Fibroblast of skin of back (primary cell): Measurements from ENCODE around the gene FGGY.

Source experiments
- DNase-seq: peaks from one replicate; pipeline ENCODE4 v3.0.0-alpha.2; 2013

FGGY gene

GRCh38 chr1:59798600-59798999, 501.7 kb downstream of the FGGY start:
- DNase-seq = no peak

GRCh38 chr1:59803458-59804038, 506.7 kb downstream of the FGGY start:
- no peak for DNase-seq

GRCh38 chr1:59804301-59804700, 507.4 kb downstream of the FGGY start:
- no peak for DNase-seq

DNA sequence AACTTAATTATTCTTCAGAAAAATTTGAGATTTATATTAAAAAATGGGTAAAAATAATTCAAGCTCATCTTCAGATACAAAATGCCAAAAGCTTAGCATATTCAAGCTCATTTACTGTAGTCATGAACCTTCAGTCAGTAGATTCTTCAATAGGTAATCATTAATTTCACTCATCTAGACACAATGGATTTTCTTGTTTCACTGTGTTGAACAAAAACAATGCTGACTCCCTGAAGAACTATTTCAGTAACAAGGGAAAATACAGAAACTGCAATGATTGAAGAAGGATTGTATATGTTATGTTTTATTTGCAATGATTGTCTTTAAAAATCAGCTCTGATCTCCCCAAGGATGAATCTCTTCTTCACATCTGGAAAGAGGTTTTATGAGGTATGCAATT, 508.7 kb downstream of the FGGY start:
- DNase-seq = no peak
